A549 (cell line): Measurements from ENCODE around the gene MFAP2. TPM values are rescaled to one million over a fixed set of nuclear protein-coding genes. Genes with fewer than 3 reads are reported as not detected.

Source experiments
- ATAC-seq, 2 experiments: fragments of 200-7000 bp in 1 of 2; fragments of >200 bp in 1 of 2; cut with Nextera tagmentation in 1 of 2; cut with Tn5 transposase in 1 of 2; 3 replicates each; pipeline versions ENCODE4 v1.8.0 to v1.9.1; 2018 to 2020; ENCODE audit warnings: mild to moderate bottlenecking in 1 of 2, moderate library complexity in 1 of 2
- CTCF ChIA-PET: fragments of 300-600 bp; sonication (Branson Sonifier 250); formaldehyde crosslinking; extraction: SDS; loops from one replicate; lab custom pipeline; 2021; ENCODE audit warnings: antibody characterized with exemption, inconsistent platforms; lab: Yijun Ruan, JAX
- POLR2A ChIA-PET: fragments of 350-600 bp; formaldehyde crosslinking; extraction: SDS; loops from one replicate; lab custom pipeline; 2021; ENCODE audit warnings: antibody characterized with exemption, inconsistent platforms; lab: Yijun Ruan, JAX
- DNase-seq, 2 experiments: peaks; one replicate each; pipeline versions ENCODE4 v3.0.0 to v3.0.0-alpha.2; 2011 to 2016; ENCODE audit warnings: low read depth in 1 of 2, low spot score in 1 of 2
- FAIRE-seq: peaks from 2 replicates; lab custom pipeline; 2011; peaks lifted over from hg19 to GRCh38; lab: Jason Lieb, UNC
- H3K27ac ChIP-seq, 2 experiments: fragments of >200 bp; sonication (Bioruptor Twin); formaldehyde crosslinking; 3 replicates each; pipeline ENCODE4 v1.5.1; 2016 to 2017
- H3K4me1 ChIP-seq: fragments of >200 bp; sonication (Bioruptor Twin); formaldehyde crosslinking; 3 replicates; pipeline ENCODE4 v1.6.1; 2016
- H3K4me2 ChIP-seq: fragments of >200 bp; sonication (Bioruptor Twin); formaldehyde crosslinking; 3 replicates; pipeline ENCODE4 v1.6.1; 2016
- H3K4me3 ChIP-seq: fragments of >200 bp; sonication (Bioruptor Twin); formaldehyde crosslinking; 3 replicates; pipeline ENCODE4 v1.5.1; 2016
- H3K9me3 ChIP-seq: fragments of >200 bp; sonication (Bioruptor Twin); formaldehyde crosslinking; 3 replicates; pipeline ENCODE4 v1.6.1; 2016
- ATOH8 ChIP-seq: fragments of 250-450 bp; sonication (Bioruptor Pico); IDR thresholded peaks from 2 replicates; pipeline ENCODE4 v1.5.0; 2020; ENCODE audit warnings: low read depth, mild to moderate bottlenecking, moderate library complexity
- BCL3 ChIP-seq: fragments of >200 bp; sonication (Bioruptor Twin); formaldehyde crosslinking; IDR thresholded peaks from 3 replicates; pipeline ENCODE4 v1.6.1; 2016
- CBX2 ChIP-seq: fragments of 200-600 bp; sonication (generic); IDR thresholded peaks from 2 replicates; pipeline ENCODE4 v1.6.1; 2016; ENCODE audit warnings: low read depth, mild to moderate bottlenecking, borderline replicate concordance
- CHD2 ChIP-seq: fragments of 150-350 bp; IDR thresholded peaks from 2 replicates; pipeline ENCODE4 v1.6.1; 2014; ENCODE audit warnings: low read length; ENCODE audit not compliant: partially characterized antibody
- CHD4 ChIP-seq: fragments of 200-600 bp; sonication (generic); IDR thresholded peaks from 2 replicates; pipeline ENCODE4 v1.6.1; 2016; ENCODE audit warnings: antibody characterized with exemption, mild to moderate bottlenecking, borderline replicate concordance
- EHMT2 ChIP-seq: fragments of 200-600 bp; sonication (generic); IDR thresholded peaks from 2 replicates; pipeline ENCODE4 v1.6.1; 2016; ENCODE audit warnings: antibody characterized with exemption, low read depth, mild to moderate bottlenecking, moderate library complexity
- ELK1 ChIP-seq: fragments of 150-350 bp; IDR thresholded peaks from 2 replicates; pipeline ENCODE4 v1.6.1; 2014; ENCODE audit warnings: low read depth, mild to moderate bottlenecking, low read length
- ESRRA ChIP-seq: fragments of 150-350 bp; IDR thresholded peaks from 2 replicates; pipeline ENCODE4 v1.6.1; 2014; ENCODE audit warnings: mild to moderate bottlenecking, low read length, borderline replicate concordance
- FOSB ChIP-seq: fragments of 250-450 bp; sonication (Bioruptor Pico); IDR thresholded peaks from 2 replicates; pipeline ENCODE4 v1.5.0; 2020; ENCODE audit warnings: mild to moderate bottlenecking, moderate library complexity
- FOSL2 ChIP-seq, 2 experiments: fragments of 450-650 bp in 1 of 2; fragments of >200 bp in 1 of 2; sonication (Bioruptor Twin) in 1 of 2; formaldehyde crosslinking; IDR thresholded peaks; 2 replicates each; pipeline versions ENCODE4 v1.5.0 to v1.6.1; 2016 to 2020; ENCODE audit warnings: mild to moderate bottlenecking in 1 of 2, moderate library complexity in 1 of 2
- FOXS1 ChIP-seq: fragments of 250-450 bp; sonication (Bioruptor Pico); IDR thresholded peaks from 2 replicates; pipeline ENCODE4 v1.5.0; 2020; ENCODE audit warnings: mild to moderate bottlenecking, moderate library complexity
- HDAC2 ChIP-seq: fragments of 200-600 bp; sonication (generic); IDR thresholded peaks from 2 replicates; pipeline ENCODE4 v1.6.1; 2016
- HEYL ChIP-seq: fragments of 250-450 bp; sonication (Bioruptor Pico); IDR thresholded peaks from 2 replicates; pipeline ENCODE4 v1.8.0; 2021; ENCODE audit warnings: mild to moderate bottlenecking, moderate library complexity
- HOXB13 ChIP-seq: fragments of 250-450 bp; sonication (Bioruptor Pico); IDR thresholded peaks from 2 replicates; pipeline ENCODE4 v1.5.0; 2020; ENCODE audit warnings: low read depth, mild to moderate bottlenecking, moderate library complexity
- KDM5A ChIP-seq: fragments of 200-600 bp; sonication (generic); IDR thresholded peaks from 2 replicates; pipeline ENCODE4 v1.6.1; 2016; ENCODE audit warnings: antibody characterized with exemption, mild to moderate bottlenecking
- MAFK ChIP-seq: fragments of 450-650 bp; IDR thresholded peaks from 2 replicates; pipeline ENCODE4 v1.6.1; 2014; ENCODE audit not compliant: partially characterized antibody
- NFE2L2 ChIP-seq: fragments of 150-350 bp; conservative IDR thresholded peaks from 2 replicates; pipeline ENCODE4 v1.6.1; 2014; ENCODE audit warnings: low read length
- NPAS2 ChIP-seq: fragments of 250-450 bp; sonication (Bioruptor Pico); IDR thresholded peaks from 2 replicates; pipeline ENCODE4 v1.8.0; 2022; ENCODE audit warnings: mild to moderate bottlenecking, moderate library complexity, borderline replicate concordance
- RAD21 ChIP-seq, 2 experiments: fragments of >200 bp in 1 of 2; sonication (Bioruptor Twin) in 1 of 2; formaldehyde crosslinking in 1 of 2; IDR thresholded peaks in 1 of 2; conservative IDR thresholded peaks in 1 of 2; 2 replicates in 1 of 2; 3 replicates in 1 of 2; pipeline ENCODE4 v1.6.1; 2012 to 2018; ENCODE audit warnings: inconsistent platforms in 1 of 2
- REST ChIP-seq: fragments of 200-600 bp; sonication (generic); IDR thresholded peaks from 2 replicates; pipeline ENCODE4 v1.6.1; 2016; ENCODE audit warnings: antibody characterized with exemption, mild to moderate bottlenecking, moderate library complexity
- RFX5 ChIP-seq: fragments of 450-650 bp; IDR thresholded peaks from 2 replicates; pipeline ENCODE4 v1.7.1; 2014; ENCODE audit warnings: antibody characterized with exemption, mild to moderate bottlenecking, moderate library complexity
- RNF2 ChIP-seq: fragments of 200-600 bp; sonication (generic); IDR thresholded peaks from 2 replicates; pipeline ENCODE4 v1.6.1; 2016; ENCODE audit warnings: low read depth, mild to moderate bottlenecking, antibody characterized with exemption, moderate library complexity, borderline replicate concordance
- ZC3H11A ChIP-seq: fragments of 450-650 bp; IDR thresholded peaks from 2 replicates; pipeline ENCODE4 v1.6.1; 2014; ENCODE audit warnings: antibody characterized with exemption, mild to moderate bottlenecking
- ZNF302 ChIP-seq: fragments of 250-450 bp; sonication (Bioruptor Pico); IDR thresholded peaks from 2 replicates; pipeline ENCODE4 v1.9.0; 2021; ENCODE audit warnings: inconsistent platforms, mild to moderate bottlenecking, moderate library complexity
- ZSCAN20 ChIP-seq: fragments of 250-450 bp; sonication (Bioruptor Pico); IDR thresholded peaks from 2 replicates; pipeline ENCODE4 v1.8.0; 2022; ENCODE audit warnings: mild to moderate bottlenecking, moderate library complexity
- WGBS: methylation state at CpG from one replicate; pipeline ENCODE4 v1.1.6; 2017; ENCODE audit errors: missing lambda C conversion rate; 5-methylcytosine and 5-hydroxymethylcytosine counted together
- polyA plus RNA-seq, 4 experiments: library from polyadenylated mRNA; depleted of rRNA in 3 of 4; stranded (reverse); fragments of >200 nt; fragmentation: RNase III in 1 of 4; extraction: RNeasy Plus Mini Kit Qiagen cat#74134 plus additional on column Dnase treatment in 1 of 4; gene quantifications; 2 replicates in 3 of 4; 3 replicates in 1 of 4; pipeline ENCODE4 v1.2.3, GENCODE V29; 2011 to 2017
- TF ChIP-seq, protein P1 (sequence below): fragments of >200 bp; sonication (Bioruptor Twin); formaldehyde crosslinking; IDR thresholded peaks from 2 replicates; pipeline ENCODE4 v1.6.1; 2016
- TF ChIP-seq, protein P2 (sequence below): IDR thresholded peaks from 2 replicates; pipeline ENCODE4 v1.6.1; 2012; ENCODE audit warnings: low read depth, borderline replicate concordance
- TF ChIP-seq, protein P3 (sequence below): IDR thresholded peaks from 2 replicates; pipeline ENCODE4 v1.6.1; 2012

Gene MFAP2
- polyA plus RNA-seq, 2 of the 4 experiments (the other 2 are of a cell fraction): 0.45 to 0.90 TPM

GRCh38 chr1:16986113-16986512 lies 5.7 kb upstream of the MFAP2 start:
- no peak for DNase-seq
- no peak for FAIRE-seq
- Histone ChIP-seq H3K27ac (no peak overlapping the region), H3K9me3 (no peaks in the 10 kb centered on the region), H3K4me3 (no peak overlapping the region), H3K4me2 (no peak overlapping the region), H3K4me1 (peaks cover 4% of the 10 kb centered on the region; the same call in 1 of the 3 replicates)
- POLR2A ChIA-PET: no interaction called here
- TF ChIP-seq KDM5A: no peak
- TF ChIP-seq ELK1: no peak
- TF ChIP-seq FOXS1: no peak
- TF ChIP-seq FOSB (CRISPR knock-in tag): no peak
- no peak for TF ChIP-seq RNF2
- TF ChIP-seq, protein P1, sequence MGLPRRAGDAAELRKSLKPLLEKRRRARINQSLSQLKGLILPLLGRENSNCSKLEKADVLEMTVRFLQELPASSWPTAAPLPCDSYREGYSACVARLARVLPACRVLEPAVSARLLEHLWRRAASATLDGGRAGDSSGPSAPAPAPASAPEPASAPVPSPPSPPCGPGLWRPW: no peak
- TF ChIP-seq HDAC2: no peak
- TF ChIP-seq REST: no peak
- TF ChIP-seq CHD4: no peak
- TF ChIP-seq HOXB13 (CRISPR knock-in tag): no peak
- TF ChIP-seq MAFK: no peak
- TF ChIP-seq FOSL2 (IDR thresholded peaks at IDR 0.05): no peak
- TF ChIP-seq FOSL2 (CRISPR knock-in tag; IDR thresholded peaks at IDR 0.05): no peak
- TF ChIP-seq RFX5: no peak
- no peak for TF ChIP-seq NFE2L2
- no peak for TF ChIP-seq CHD2
- no peak for ATAC-seq
- WGBS: 78% methylated on average over 6 of the region's 19 CpGs
- CTCF ChIA-PET: interaction anchor here (0.7 to 3.1 kb wide), 7 partner anchors 9 to 361 kb away, joined by 3 to 12 read pairs (median 4); no protein-coding TSS in a partner anchor

- H3K4me1 ChIP-seq: peaks cover 4% of the 10 kb centered on the region; the same call in 1 of the 3 replicates
- CTCF ChIA-PET: interaction anchor here (1.0 to 1.2 kb wide), 2 partner anchors 12 to 15 kb away, joined by 3 read pairs; no protein-coding TSS in a partner anchor
- no peak for FAIRE-seq
- DNase-seq: no peak
- WGBS: 14% methylated on average over 1 of the region's 7 CpGs
- POLR2A ChIA-PET: no interaction called here
- peak overlapping the region in 1 of 2 experiments; percentile 50; a peak in 2 of 6 replicates for H3K27ac ChIP-seq
- TF ChIP-seq ZSCAN20 (CRISPR knock-in tag) (no peak), CBX2 (no peak), NFE2L2 (no peak), CHD4 (no peak), HEYL (CRISPR knock-in tag) (no peak), ESRRA (no peak), FOXS1 (no peak), ZNF302 (CRISPR knock-in tag) (no peak), NPAS2 (CRISPR knock-in tag) (no peak), ATOH8 (CRISPR knock-in tag) (no peak), ZC3H11A (no peak), FOSB (CRISPR knock-in tag) (no peak), CHD2 (no peak), HOXB13 (CRISPR knock-in tag) (no peak), EHMT2 (no peak), RAD21 (conservative IDR thresholded peaks at IDR 0.05 in 1 of 2, IDR thresholded peaks at IDR 0.05 in 1 of 2) (no peak), RFX5 (no peak), BCL3 (no peak)
- TF ChIP-seq, protein P2, sequence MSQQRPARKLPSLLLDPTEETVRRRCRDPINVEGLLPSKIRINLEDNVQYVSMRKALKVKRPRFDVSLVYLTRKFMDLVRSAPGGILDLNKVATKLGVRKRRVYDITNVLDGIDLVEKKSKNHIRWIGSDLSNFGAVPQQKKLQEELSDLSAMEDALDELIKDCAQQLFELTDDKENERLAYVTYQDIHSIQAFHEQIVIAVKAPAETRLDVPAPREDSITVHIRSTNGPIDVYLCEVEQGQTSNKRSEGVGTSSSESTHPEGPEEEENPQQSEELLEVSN: no peak
- TF ChIP-seq, protein P3, sequence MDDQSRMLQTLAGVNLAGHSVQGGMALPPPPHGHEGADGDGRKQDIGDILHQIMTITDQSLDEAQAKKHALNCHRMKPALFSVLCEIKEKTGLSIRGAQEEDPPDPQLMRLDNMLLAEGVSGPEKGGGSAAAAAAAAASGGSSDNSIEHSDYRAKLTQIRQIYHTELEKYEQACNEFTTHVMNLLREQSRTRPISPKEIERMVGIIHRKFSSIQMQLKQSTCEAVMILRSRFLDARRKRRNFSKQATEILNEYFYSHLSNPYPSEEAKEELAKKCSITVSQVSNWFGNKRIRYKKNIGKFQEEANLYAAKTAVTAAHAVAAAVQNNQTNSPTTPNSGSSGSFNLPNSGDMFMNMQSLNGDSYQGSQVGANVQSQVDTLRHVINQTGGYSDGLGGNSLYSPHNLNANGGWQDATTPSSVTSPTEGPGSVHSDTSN: no peak
- TF ChIP-seq, all 56 proteins: peak for 0
- ATAC-seq: peak; percentile 15 to 35; a peak in 4 of 6 replicates
- Histone ChIP-seq H3K4me2 (no peak overlapping the region), H3K9me3 (no peaks in the 10 kb centered on the region), H3K4me3 (no peak overlapping the region)
Observed at GRCh38 chr1:16984717-16985116, 4.3 kb upstream of the MFAP2 start.
